SK-N-DZ (cell line): ENCODE measurements around the gene LCP2.

Source experiments
- DNase-seq: peaks from one replicate; pipeline ENCODE4 v3.0.0-alpha.2; 2015; ENCODE audit warnings: low spot score

The LCP2 gene

DNA sequence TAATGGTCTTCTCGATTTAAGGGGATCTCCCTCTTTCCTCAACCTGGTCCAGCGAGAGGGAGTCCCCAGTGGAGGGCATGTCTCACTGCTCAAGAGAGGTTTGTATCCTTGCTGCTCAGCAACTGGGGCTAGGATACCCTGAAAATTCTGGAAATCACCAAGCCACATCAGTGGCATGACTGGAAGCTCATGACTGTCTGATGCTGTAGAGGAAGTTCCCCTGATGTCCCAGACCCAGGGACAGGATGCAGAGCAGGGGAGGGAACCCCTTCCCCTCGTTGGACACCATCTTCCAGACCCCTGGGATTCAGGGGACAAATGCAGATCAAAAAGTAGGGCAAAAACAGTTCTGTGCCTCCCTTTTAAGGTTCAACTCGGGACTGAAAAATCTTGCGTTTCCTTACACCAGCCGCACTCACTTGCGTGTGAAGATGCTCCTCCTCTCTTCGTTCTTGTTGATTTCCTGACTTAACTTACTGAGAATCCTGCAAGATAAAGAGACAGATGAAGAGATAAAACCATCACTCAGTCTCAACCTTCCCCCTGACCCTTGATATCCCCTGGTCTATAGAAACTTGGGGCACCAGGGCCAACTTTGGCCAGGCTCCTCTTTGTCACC, 22.1 kb downstream of the LCP2 start:
- no peak for DNase-seq

DNA sequence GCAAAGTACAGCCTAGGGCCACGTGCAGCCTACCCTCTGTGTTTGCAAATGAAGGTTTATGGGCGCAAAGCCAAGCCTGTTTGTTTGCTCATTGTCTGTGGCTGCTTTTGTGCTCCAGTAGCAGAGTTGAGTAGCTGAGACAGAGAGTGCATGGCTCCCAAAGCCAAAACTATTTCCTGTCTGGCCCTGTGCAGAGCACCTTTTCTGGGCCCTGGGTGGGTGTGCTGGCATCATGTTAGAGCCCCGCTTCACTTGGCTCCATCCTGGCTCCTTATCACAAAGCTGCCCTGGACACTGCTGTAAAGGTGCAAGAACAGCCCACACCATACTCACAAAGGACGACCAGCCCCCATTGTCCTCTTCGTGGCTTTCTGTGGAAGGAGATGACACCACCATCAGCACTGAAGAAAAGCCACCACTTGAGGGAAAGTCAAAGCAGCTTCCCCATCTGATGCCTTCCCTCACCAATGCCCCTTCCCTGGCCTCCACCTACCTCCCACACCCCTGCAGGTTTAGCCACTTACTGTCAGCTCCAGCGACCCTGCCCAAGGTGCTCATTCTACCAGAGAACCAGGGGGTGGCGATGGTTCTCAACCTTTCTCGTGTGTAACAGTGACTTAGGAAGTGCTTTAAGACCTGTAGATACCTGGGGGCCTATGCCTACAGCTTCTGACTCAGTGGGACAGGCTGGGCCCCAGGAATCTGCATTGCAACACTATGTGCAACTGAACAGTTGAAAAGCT, 23.4 kb downstream of the LCP2 start:
- no peak for DNase-seq

DNA sequence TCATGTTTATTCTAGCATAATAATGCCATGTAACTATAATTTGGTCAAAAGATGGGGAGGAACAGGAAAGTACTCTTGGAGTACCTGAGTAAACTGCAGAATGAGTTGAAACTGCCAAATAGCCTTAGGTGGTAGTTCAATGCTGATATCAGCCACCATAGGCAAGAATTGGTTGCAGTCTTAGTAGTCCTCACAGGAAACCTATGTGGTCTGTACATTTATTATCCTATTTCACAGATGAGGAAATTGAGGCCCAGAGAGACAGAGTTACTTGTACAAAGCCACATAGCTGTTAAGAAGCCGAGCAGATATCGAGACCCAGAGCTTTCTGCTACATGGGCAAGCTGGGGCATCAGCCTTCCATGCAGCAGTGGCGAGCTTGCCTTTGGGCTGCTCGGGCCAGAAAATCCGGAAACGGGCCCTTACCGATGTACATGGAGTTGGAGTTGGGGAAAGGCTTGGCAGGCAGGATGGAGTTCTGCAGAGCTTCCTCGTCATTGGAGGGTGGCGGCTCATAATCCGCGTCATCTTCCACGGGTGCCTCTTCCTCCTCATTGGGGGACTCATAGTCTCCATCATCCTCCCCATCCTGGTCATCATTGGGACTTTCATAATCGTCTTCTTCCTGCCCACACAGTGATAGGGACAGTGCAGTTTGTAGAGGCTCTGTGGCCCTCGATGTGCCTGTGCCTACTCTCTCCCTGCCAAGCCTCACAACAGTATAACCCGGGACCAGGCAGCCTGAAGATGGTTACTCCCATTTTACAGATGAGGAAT, 27.1 kb downstream of the LCP2 start:
- DNase-seq = no peak

DNA sequence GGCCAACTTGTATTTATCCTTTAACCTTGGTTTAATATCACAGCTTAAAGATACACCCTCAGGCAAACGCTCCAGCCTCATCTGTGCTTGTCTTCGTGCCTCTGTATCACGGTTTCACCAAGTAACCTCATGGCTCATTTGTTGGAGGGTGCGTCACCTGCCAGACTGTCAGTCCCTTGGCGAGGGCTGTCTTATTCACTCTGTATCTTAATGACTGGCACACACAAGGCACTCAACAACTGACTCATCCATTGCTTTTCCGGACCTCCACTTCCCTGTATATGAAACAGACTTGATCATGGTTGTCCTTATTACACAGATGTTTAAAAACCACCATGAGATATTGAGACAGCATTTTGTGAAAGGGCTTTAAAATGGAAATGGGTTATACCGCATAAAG, 28.0 kb downstream of the LCP2 start:
- DNase-seq = no peak

DNA sequence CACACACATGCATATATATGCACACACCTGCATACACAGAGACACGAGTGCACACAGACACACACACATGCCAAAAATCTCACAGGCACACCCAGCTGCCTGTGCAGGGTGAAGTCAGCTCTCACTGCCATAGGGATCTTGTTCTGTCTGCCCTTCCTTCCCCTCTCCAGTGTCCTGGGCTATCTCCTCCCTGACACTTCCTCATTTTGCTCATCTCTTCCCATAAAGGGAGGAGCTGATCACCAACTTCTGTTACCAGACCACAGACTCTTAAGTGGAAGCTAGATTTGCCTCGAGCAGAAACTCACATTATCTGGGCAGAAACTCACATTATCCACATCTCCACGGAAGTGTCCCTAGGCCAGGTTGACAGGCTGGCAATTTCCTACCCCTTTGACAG, 28.7 kb downstream of the LCP2 start:
- no peak for DNase-seq

DNA sequence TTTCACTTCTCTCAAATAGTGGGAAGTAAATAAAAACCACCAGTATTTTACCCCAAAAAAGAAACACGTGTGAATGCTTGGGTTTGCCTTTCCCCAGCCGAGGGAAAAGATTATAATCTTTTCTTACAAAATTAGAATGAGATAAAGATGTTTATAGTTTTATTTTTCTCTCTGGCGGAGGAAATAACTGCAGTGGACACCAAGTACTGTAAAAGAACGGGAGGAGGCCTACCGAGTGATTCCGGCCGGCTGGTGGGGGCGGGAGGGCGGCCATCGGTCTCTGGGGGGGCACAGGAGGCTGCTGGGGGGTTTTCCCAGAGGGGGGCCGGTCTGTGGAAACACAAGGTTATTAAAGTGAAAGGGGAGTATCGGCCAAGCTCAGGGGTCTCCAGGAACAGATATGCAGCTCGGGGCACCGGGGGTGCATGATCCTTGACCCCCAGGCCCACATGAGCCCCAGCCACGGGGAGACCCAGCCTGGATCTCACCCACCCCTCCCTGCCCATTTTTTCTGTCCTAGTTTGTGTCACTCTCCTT, 29.4 kb downstream of the LCP2 start:
- no peak for DNase-seq

DNA sequence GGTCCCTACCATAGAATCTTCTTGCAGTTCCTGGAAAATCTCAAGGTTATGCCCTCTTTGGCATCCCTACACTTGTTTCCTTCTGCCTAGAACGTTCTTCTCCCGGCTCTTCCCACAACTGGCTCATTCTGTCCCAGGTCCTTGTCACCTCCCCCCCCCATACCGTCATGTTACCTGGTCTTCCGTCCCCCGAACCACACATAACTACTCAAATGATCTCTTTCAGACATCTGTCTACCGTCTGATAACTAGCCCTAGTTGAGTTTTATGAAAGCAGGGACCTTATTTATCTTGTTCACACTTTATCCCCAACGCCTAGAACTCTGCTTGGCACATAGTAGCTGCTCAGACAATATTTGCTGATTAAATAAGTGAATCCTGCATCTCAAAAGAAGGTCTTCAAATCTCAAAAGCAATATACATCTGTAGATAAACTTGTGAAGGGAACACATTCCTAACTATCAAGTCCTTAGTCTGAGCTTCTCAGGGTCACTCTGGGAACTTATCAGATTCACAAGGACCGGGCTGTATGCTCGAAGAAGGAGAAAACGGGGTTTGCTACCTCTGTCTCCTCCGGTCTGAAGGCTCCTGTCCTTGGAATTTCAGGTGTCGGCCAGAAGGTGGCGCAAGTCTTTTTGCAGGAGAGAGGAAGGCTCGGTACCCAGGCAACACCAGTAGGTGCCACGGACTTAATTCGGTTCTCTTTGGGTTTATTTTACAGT, 30.0 kb downstream of the LCP2 start:
- DNase-seq = peak; percentile 56

DNA sequence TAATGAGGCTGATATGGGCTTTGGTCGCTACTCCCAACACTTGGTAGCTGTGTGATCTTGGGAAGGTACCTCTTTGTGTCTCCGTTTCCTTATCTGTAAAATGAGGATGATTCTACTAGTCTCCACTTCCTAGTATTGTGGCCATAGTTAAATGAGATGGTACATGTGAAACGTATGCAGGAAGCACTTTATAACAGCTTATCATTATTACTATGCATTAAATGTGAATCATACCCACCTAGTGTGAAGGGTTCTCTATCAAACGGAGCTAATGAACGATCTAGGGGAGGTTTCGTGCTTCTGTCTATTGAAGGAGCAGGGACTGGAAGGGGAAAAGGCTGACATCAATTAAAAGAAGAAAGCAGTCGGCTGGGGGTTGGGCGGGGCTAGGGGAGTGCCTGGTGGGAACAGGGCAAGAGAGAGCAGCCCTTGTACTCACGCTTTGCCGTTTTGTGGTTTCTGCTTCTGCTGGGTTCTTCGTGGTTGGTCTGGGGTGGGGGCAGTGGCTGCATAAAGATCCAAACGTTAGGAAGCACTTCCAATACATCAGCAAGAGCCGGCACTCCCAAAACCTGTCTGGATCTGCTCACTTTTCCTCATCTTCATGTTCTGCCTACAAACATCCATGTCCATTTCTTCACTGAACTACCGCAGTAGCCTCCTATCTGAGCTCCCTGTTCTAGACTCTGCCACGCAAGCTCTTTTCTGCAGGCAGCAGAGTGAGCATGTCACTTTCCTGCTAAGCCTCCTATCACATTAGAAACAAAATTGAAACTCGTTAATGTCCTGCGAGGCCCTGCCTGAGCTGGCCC, 30.8 kb downstream of the LCP2 start:
- DNase-seq = no peak

DNA sequence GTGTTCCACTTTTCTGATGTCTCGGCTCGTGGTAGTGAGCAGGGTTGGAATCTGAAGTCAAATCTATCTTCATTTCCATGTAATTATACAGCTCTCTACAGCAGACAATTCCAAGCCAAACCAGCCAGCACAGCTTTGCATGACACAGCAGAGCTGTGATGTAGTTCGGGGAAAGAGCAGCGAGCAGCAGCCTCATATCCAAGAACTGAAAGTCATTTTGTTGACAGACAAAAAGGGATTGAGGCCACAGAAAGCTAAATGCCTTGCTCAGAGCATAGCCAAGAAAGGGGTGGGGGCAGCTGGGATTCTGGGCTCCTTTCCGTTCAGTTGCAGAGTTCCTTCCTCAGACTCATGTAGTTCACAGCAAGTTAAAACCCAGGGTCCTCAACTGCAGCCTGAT, 32.1 kb downstream of the LCP2 start:
- DNase-seq = no peak

DNA sequence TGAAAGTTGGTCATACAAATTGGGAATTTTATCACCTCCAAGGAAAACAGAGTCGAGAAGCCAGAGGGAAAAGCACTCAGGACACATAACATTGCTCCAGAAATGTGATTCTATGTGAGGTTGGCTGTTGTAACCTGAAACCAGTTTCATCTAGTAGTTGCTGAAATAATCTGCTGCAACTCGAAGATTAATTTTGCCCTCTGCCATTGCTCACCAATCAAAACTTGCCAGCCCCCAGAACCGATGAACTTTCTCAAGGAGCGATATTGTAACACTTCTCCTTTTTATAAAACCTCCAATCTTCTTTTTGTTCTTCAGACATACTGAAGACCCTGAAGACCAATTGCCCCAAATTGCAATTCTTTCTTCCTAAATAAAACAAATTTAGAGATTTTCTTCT, 33.7 kb downstream of the LCP2 start:
- no peak for DNase-seq

DNA sequence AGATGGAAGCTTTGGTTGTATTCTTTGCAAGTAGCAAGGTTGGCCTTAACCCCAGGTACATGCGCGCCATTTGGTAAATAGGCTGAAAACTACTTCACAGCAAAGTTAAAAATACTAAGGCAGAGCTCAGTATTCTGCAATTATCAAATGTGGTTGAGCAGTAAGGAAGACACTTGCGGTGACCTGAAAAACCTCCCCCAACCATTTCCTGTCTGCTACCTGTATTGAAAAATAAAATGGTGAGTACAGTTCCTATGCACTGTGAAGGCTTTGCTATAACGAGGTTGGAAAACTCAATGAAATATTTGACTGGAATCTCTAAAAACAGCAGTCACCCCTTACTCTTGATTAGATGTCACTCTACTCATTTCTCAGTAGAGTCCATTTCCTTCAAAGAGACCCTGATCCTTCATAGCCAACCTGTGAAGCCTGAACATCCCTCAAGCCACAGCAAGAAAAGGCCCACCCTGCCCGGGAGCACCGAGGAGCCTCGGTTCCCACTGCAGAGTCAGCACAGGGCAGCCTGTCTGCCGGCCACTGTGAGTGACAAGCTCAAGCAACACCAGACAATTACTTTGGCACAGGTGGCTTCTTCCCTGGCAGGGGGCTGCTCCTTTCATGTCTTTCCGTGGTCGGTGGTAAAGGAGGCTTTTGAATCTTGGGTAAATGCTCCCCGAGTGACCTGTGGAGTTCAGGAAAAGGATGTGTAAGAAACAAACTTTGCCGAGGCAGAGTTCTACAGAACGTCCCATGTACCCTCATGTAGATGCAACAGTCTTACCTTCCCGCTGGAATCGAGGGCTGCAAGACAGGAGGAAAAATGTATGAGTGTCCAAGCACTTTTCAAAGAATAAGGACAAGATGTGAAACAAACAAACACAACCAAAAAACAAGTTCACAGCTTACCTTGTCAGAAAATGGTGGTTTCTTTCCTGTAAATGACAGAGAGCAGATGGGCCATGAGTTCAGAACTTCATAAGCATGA, 35.2 kb downstream of the LCP2 start:
- no peak for DNase-seq

DNA sequence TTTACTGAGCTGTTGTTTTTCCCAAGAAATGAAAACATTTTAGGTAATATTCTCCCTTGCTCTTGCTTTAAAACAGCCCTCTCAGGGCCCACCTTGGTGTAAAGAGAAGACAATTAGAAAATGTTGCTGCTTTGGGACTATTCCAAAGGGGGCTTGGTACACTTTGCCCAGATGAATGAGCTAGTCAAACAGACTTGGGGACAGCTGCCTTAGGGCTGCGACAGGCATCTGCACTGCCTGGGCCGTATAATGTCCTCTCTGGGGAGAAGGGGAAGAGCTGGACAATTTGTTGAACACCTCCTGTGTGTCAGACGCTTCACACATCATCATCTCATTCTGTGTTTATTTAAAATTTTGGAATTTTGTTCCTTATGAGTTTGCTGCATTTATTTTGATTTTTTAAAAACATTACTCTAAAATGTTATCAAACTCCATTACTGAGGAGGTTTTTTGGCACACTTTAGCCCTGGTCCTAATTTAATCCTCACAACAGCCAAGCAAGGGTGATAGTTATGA, 36.0 kb downstream of the LCP2 start:
- no peak for DNase-seq

DNA sequence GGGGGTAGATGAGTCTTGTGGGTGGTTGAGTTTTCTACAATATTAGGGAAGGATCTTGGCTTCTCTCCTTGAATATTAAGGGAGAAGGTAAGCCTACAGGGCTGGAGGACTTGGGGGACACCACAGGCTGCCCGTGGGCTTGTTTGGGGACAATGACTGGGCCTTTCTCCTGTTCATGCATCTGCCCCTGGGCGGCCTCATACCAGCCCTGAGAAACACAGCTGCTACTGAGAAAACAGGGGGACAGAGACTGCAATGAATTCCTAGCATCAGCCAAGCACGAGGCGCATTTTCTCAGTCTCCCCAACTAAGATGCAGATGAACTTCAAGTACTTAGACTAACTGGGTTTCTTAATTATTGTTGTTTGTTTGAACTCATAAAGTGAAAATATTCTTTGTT, 40.2 kb downstream of the LCP2 start:
- DNase-seq = no peak

DNA sequence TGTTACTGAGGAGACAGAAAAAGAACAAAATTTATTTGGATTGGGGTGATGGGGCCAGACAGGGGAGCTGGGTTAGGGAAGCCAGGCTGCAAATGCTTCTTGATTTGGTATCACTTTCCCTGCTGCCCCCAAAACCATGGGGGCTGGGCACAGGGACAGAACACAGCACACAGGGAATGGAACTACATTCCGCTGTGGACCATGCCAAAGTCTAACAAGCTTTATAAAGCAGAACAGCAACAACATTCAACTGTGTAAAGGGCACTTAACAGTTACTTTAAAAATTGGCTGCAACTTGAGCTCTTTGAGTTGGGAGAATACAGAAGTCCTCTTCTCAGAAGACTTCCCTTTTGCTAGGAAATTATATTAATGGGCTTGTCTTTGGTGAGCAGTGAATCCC, 41.0 kb downstream of the LCP2 start:
- DNase-seq = no peak

DNA sequence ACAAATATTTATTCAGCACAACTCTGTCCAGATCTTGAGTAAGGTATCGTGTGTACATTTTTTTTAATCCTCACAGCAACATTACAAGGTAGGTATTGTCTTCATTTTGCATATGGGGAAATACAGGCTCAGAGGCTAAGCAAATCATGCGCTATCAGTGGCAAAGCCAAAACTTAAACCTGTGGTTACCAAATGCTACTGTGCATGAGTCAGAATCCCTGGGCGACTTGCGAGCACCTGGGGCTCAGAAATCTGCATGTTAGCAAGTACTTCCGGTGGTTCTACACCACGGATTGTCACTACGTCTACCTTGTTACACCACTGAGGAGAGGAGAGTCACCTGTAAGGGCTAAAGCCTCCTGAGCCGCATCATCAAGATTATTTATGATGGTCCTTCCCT, 43.5 kb downstream of the LCP2 start:
- DNase-seq = no peak

DNA sequence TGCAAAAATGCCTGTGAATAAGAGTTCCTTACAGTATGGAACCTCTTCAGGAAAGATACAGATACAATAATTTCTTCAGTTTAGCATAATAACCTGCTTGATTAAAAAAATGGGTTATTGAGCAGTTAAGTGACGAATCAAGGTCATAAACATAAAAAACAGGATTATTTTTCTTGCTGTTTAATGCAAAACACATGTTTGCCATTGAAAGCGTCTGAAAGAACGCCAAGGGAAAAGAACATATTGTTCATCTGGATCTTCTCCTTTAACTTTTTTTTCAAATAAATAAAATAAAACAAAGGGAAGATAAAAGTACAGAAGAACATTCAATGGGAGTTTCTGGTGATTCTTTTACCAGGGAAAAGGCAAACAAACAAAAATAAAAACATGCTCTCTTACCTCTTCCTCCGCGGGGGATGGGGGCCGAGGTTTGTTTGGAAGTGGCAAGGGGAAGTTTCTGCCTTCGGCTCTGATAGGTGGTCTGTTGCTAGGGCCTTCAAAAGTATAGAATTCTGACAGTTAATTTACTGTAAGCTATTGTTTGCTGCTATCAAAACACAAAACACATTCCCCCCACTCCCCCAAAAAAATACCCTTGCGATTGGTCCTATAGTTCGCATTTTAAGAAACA, 44.7 kb downstream of the LCP2 start:
- no peak for DNase-seq

DNA sequence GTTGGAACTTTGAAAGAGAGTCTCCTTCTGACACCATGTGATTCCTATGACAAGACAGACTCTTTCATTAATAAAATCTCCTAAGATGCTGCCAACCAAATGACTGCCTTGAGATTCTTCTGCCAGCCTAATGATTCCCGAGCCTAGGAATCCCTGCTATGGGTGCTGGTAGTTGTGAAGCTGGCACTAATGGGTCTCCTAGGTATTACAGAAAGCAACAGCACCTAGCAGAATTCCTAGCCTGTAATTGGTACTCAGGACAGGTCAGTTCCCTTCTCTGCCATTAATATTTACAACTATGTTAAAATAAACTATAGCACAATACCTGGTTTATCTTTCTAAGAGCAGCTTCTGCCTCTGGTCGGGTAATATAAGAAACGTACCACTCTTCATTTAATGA, 45.5 kb downstream of the LCP2 start:
- no peak for DNase-seq

DNA sequence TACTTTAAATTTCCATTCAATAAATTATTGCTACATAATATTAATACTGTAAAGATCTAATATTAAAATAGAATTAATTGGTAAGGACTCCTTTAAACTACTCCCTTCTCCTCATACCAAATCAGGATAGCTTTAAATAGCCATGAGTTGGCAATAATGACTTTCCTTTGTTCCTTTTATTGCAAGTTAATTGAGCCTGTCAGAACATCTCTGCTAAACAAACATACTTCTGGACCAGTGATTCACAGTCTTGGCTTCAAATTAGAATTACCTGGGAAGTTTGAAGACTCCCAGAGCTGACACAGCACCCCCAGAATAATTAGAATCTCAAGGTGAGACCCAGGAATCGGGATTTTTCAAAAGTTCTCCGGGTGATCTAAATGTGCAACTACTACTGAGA, 46.1 kb downstream of the LCP2 start:
- DNase-seq = no peak

DNA sequence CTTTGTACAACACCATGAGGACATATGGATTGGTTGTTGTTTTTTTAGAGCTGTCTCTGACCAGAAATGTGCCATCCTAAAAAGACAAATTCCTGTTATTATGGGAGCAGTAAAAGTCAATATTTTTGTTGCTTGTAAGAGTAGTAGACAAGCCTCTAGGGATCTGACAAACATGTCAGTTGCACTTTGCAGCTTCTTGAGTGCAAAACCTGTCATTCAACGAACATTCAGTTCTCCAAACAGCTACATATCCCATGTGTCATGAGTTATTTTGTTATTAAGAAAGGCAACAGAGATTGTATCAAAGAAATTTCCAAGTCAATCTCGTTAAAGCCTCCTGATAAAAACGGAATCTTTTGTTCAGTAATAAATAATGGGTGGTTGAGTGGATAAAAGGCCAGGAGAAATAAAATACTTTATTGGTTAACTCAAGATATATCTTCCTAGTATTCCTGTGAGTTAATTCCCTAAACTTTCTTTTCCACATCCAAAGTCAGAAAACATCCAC, 46.7 kb downstream of the LCP2 start:
- DNase-seq = no peak
